DMS 273 (cell line): ENCODE results near the gene POP4.
"Not testable (repeated sequence)": the region's sequence is repeated elsewhere in the genome, so short reads cannot be mapped to it uniquely, and the experiment has no call there.

Experiments used
- DNase-seq: peaks from one replicate; lab custom pipeline; 2025; ENCODE audit not compliant: unreplicated experiment; lab: John Stamatoyannopoulos, UW

Gene POP4

GRCh38 chr19:29605653-29606419 is at the start of gene POP4:
POP4 (plus strand) TSS chr19:29606283; CDS start chr19:29606319, 36 bp downstream.
- DNase-seq = peak; percentile 99

- DNase-seq = not testable (repeated sequence)
Observed at GRCh38 chr19:29559110-29559509, 47.0 kb upstream of the POP4 start.

GRCh38 chr19:29559743-29560142 is 46.3 kb upstream of the POP4 start:
- DNase-seq = no peak

DNA sequence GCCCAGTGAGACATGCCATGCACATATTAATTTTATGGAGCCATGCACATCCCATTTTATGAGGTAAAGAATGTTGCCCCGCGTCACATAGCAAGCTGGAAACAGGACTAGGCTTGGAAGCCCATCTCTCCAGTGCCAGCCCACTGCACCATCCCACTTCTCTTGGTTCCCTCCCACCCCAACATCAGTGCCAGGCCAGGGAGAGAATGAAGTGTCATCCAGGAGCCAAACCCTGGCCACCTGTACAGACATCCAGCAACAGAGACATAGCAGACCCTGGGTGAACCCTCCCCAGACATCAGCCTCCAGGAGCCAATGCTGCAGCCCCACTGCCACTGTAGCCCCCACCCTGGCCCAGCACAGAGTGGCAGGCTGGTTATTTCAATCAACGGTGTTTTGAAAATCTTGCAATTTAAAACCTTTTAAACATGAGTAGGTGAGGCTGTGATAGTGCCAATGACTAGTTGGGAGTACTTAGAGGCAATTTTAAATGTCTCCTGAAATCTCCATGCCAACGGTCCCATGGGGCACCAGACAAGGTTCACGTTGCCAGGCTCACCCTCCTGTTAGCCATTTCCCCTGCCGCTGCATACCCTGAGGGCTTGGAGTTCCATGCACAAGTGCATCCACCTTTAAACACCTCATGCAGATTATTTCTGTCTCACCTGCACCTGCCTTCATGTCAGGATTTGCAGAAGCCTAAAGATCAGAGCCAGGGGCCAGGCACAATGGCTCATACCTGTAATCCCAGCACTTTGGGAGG is 45.6 kb upstream of the POP4 start:
- no peak for DNase-seq

- DNase-seq = no peak
Observed at GRCh38 chr19:29561601-29562000, 44.5 kb upstream of the POP4 start.

GRCh38 chr19:29562299-29563297 is 43.5 kb upstream of the POP4 start:
- no peak for DNase-seq

GRCh38 chr19:29563486-29564101 is 42.5 kb upstream of the POP4 start:
- DNase-seq = no peak

GRCh38 chr19:29564574-29565005 is 41.5 kb upstream of the POP4 start:
- DNase-seq = no peak

- no peak for DNase-seq
Observed at GRCh38 chr19:29565171-29565570, 40.9 kb upstream of the POP4 start.

GRCh38 chr19:29566496-29567054 is 39.5 kb upstream of the POP4 start:
- no peak for DNase-seq

DNA sequence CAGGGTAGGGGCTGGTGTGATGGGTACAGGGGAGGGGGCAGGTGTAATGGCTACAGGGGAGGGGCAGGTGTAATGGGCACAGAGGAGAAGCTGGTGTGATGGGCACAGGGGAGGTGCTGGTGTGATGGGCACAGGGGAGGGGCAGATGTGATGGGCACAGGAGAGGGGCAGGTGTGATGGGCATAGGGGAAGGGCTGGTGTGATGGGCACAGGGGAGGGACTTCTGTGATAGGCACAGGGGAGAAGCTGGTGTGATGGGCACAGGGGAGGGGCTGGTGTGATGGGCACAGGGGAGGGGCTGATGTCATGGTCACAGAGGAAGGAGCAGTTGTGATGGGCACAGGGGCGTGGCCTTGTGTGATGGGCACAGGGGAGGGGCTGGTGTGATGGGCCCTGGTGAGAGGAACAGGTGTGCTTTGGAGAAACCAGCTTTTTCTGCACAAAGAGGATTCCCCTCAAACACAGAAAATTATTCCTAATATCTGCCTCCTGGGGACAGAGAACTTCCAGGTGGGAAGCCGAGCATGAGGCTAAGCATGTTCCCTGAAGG is 38.6 kb upstream of the POP4 start:
- no peak for DNase-seq

GRCh38 chr19:29568036-29569025 is 37.8 kb upstream of the POP4 start:
- no peak for DNase-seq

DNA sequence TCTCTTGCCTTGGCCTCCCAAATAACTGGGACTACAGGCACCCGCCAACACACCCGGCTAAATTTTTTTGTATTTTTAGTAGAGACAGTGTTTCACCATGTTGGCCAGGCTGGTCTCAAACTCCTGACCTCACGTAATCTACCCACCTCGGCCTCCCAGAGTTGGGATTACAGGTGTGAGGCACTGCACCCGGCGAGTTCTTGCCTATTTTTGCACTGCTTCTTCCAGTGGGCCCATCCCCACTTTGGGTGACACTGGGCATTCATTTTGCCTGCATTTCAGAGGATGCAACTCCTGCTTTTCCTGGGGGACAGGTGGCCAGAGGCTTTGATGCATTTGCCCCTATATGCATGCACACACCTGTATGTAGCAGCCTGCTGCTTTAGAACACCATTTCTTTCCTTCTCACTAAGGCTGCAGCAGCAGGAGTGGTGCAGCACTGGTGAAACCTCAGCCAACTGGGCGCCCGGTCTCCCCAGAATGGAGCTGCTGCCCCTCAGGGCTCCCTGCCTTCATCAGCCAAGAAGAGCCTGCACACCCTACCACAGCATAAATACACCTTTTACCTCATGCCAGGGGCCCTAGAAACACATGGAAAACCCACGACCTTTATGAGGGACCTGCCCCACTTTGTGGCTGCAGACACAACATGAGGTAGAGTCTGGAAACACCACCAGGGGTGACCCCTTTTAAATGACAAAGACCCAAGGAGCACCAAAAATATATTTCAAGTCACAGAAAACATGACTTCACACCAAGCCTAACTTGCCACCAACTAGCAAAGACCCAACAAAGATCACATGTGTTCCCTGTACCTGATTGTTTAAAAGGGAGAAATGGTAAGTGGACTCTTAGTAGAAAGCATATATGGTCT is 36.8 kb upstream of the POP4 start:
- DNase-seq = no peak

DNA sequence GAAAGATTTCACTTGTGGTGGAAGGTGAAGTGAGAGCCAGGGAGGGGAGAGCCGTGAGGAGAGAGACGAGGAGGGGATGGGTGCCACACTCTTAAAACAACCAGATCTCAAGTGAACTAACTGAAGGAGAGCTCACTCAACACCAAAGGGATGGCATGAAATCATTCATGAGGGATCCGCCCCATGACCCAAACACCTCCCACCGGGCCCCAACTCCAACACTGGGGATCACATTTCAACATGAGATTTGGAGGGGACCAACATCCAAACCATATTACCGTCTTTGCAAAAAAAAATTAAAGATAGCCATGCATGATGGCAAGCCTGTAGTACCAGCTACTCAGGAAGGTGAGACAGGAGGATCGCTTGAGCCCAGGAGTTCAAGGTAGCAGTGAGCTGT is 34.9 kb upstream of the POP4 start:
- DNase-seq = no peak

DNA sequence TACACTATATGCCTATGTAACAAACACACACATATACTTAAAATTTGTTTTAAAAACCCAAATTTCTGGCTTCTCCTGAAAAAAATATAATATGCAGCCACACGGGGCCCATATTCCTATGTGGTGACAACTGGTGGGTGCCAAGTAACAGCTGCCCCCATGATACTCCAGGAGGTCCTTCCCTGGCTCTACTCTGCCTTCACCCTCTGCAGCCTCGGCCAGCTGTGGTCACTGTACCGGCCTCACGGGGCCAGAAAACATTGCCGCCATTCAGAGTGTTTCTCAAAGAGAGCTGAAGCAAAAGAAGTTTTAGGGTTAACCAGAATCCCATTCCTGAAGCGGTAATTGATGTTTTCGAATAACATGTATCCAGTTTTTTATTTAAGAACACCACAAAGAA is 32.6 kb upstream of the POP4 start:
- no peak for DNase-seq

DNA sequence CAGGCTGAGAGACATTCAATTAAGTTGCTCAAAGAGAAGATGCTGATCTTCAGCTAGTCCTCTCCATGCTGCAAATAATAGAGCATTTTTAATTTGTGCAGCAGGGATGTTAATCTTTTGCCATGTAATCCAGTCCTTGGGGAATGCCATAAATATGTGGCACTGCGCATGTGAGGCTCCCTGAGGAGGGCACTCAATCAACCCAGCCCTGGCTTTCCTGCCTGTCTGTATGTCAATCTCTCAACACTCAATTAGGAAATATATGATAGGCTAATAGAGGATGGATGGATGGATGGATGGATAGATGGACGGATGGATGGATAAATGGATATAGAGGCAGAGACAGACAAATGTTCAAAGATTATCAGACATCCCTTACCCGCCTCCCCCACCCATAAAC is 31.6 kb upstream of the POP4 start:
- DNase-seq = no peak

DNA sequence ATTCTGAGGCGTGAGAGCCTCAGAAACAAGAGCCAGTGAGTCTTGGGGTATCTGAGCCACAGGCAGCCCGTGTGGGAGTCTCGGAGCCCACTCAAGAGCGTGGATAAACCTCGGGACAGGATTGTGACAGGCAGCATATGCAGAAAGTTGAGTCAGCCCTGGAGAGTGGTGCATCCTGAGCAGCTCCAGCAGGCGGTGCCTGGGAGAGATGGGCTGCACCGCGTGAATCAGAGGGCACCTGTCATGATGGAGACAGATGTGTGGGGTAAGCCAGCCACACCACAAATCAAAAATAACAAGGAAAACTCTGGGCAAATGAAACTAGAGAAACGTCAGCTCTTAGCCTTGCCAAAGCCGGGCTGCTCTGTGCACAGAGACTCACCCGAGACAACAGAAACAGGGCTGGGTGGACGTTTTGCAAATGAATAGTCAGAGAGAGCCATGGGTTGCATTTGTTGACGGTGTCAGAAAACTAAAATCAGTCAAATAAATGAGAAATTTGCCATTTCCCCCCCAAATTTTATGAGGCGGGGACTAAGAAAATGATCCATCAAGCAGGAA is 30.0 kb upstream of the POP4 start:
- DNase-seq = peak; percentile 19
